ENCODE data around the gene TREH. TPM values are rescaled to one million over a fixed set of nuclear protein-coding genes. Genes with fewer than 3 reads are reported as not detected.

The TREH gene
- total and polyA plus RNA-seq, 2 of the 8 experiments (the other 6 are each of a cell fraction or from before 2014, with no cell fraction given), result 0.03 TPM; not detected in 1

DNA sequence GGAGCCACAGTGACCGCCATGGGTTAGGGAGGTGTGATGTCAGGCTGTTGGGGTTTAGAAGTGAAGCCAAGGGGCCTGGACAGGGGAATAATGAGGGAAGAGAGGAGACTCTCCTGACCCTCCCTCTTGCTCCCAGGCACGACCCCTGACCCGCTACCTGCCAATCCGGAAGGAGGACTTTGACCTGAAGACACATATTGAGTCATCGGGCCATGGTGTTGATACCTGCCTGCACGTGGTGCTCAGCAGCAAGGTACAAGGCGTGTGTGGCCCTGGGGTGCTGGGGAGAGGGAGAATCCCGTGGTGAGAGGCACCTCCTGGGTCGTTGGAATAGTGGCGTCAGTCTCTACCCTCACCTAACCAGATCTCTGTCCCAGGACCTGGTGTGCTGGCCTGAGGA, 29.5 kb downstream of the TREH start (continued):
- TF ChIP-seq, protein P1, sequence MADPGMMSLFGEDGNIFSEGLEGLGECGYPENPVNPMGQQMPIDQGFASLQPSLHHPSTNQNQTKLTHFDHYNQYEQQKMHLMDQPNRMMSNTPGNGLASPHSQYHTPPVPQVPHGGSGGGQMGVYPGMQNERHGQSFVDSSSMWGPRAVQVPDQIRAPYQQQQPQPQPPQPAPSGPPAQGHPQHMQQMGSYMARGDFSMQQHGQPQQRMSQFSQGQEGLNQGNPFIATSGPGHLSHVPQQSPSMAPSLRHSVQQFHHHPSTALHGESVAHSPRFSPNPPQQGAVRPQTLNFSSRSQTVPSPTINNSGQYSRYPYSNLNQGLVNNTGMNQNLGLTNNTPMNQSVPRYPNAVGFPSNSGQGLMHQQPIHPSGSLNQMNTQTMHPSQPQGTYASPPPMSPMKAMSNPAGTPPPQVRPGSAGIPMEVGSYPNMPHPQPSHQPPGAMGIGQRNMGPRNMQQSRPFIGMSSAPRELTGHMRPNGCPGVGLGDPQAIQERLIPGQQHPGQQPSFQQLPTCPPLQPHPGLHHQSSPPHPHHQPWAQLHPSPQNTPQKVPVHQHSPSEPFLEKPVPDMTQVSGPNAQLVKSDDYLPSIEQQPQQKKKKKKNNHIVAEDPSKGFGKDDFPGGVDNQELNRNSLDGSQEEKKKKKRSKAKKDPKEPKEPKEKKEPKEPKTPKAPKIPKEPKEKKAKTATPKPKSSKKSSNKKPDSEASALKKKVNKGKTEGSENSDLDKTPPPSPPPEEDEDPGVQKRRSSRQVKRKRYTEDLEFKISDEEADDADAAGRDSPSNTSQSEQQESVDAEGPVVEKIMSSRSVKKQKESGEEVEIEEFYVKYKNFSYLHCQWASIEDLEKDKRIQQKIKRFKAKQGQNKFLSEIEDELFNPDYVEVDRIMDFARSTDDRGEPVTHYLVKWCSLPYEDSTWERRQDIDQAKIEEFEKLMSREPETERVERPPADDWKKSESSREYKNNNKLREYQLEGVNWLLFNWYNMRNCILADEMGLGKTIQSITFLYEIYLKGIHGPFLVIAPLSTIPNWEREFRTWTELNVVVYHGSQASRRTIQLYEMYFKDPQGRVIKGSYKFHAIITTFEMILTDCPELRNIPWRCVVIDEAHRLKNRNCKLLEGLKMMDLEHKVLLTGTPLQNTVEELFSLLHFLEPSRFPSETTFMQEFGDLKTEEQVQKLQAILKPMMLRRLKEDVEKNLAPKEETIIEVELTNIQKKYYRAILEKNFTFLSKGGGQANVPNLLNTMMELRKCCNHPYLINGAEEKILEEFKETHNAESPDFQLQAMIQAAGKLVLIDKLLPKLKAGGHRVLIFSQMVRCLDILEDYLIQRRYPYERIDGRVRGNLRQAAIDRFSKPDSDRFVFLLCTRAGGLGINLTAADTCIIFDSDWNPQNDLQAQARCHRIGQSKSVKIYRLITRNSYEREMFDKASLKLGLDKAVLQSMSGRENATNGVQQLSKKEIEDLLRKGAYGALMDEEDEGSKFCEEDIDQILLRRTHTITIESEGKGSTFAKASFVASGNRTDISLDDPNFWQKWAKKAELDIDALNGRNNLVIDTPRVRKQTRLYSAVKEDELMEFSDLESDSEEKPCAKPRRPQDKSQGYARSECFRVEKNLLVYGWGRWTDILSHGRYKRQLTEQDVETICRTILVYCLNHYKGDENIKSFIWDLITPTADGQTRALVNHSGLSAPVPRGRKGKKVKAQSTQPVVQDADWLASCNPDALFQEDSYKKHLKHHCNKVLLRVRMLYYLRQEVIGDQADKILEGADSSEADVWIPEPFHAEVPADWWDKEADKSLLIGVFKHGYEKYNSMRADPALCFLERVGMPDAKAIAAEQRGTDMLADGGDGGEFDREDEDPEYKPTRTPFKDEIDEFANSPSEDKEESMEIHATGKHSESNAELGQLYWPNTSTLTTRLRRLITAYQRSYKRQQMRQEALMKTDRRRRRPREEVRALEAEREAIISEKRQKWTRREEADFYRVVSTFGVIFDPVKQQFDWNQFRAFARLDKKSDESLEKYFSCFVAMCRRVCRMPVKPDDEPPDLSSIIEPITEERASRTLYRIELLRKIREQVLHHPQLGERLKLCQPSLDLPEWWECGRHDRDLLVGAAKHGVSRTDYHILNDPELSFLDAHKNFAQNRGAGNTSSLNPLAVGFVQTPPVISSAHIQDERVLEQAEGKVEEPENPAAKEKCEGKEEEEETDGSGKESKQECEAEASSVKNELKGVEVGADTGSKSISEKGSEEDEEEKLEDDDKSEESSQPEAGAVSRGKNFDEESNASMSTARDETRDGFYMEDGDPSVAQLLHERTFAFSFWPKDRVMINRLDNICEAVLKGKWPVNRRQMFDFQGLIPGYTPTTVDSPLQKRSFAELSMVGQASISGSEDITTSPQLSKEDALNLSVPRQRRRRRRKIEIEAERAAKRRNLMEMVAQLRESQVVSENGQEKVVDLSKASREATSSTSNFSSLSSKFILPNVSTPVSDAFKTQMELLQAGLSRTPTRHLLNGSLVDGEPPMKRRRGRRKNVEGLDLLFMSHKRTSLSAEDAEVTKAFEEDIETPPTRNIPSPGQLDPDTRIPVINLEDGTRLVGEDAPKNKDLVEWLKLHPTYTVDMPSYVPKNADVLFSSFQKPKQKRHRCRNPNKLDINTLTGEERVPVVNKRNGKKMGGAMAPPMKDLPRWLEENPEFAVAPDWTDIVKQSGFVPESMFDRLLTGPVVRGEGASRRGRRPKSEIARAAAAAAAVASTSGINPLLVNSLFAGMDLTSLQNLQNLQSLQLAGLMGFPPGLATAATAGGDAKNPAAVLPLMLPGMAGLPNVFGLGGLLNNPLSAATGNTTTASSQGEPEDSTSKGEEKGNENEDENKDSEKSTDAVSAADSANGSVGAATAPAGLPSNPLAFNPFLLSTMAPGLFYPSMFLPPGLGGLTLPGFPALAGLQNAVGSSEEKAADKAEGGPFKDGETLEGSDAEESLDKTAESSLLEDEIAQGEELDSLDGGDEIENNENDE (IDR thresholded peaks at IDR 0.05; ENCODE audit: insufficient replicate concordance, low read length), result no peak
- TF ChIP-seq RBBP5 (IDR thresholded peaks at IDR 0.05; ENCODE audit: borderline replicate concordance, low read depth, low read length) (no peak), CBX8 (IDR thresholded peaks at IDR 0.05; ENCODE audit: borderline replicate concordance, low read depth, low read length) (no peak), SRF (IDR thresholded peaks at IDR 0.05; ENCODE audit: low read depth, low read length) (no peak), RXRA (IDR thresholded peaks at IDR 0.05; ENCODE audit: insufficient read depth, low read depth, low read length) (no peak), NANOG (IDR thresholded peaks at IDR 0.05; ENCODE audit: insufficient read depth, low read depth, low read length, poor library complexity, severe bottlenecking) (no peak), BCL11A (IDR thresholded peaks at IDR 0.05; ENCODE audit: low read depth in 2 of 2, low read length in 2 of 2) (no peak), CTBP2 (IDR thresholded peaks at IDR 0.05; ENCODE audit: borderline replicate concordance, insufficient read depth, insufficient read length, low read length) (no peak), FOSL1 (IDR thresholded peaks at IDR 0.05; ENCODE audit: insufficient read depth, low read depth, low read length) (no peak), SUZ12 (IDR thresholded peaks at IDR 0.05; ENCODE audit: low read length) (no peak)
